OCI-LY1 (cell line): ENCODE measurements around the gene UIMC1.

Source experiments
- CTCF ChIP-seq: fragments of 200-600 bp; sonication (generic), shearing (Covaris generic); IDR thresholded peaks from 2 replicates; pipeline ENCODE4 v1.5.1; 2017; ENCODE audit warnings: mild to moderate bottlenecking, antibody characterized with exemption, low read length, moderate library complexity, mixed read lengths
- EZH2 ChIP-seq: fragments of 200-600 bp; sonication (generic), shearing (Covaris generic); IDR thresholded peaks from 2 replicates; pipeline ENCODE4 v1.8.0; 2017; ENCODE audit warnings: borderline replicate concordance, mixed run types, mild to moderate bottlenecking, antibody characterized with exemption, low read length, moderate library complexity, mixed read lengths

DNA sequence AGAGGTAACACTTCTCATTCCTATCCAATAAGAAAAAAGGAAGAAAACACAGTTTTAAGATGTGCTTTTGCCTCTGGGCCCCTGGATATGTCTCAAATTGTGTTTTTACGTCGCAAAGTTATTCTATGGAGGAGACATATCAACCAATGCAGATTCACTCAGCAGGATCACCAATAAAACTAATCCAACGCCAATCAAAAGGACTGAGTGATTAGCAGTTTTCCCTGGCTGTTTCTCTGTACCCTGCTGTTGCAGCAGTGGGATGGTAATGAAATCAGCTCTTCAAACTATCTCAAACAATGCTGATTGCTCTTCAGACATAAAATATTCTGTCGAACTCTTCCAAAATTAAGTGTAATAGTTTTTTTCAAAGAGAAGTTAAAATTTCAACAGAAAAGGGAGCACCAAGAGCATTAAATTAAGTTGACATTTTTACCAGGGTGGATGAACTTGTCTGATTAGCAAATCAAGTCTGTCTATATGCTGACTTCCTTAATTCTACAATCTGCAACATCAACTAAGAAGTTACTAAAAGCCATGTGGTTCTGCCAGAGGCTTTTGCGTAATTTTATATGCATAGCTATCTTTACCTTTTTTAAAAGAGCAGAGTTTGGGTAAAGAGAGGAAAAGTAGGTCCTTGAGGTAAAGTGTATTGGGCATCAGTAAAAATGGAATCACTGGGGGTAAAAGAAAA is 97.8 kb downstream of the UIMC1 start:
- TF ChIP-seq CTCF (no peak), EZH2 (no peak)
